Right lobe of liver (tissue), 6 donors: ENCODE results near the gene EZR. TPM values are rescaled to one million over a fixed set of nuclear protein-coding genes. Genes with fewer than 3 reads are reported as not detected.

Source experiments
- ATAC-seq, 4 donors: fragments of 200-7000 bp; cut with Tn5 transposase; one replicate each; pipeline ENCODE4 v1.9.1; 2020; ENCODE audit warnings: mild to moderate bottlenecking in 4 of 4, moderate library complexity in 4 of 4
- DNase-seq, 3 donors: peaks; one replicate each; pipeline ENCODE4 v3.0.0-alpha.2; 2020
- H3K27ac ChIP-seq, 3 donors: fragments of 200-600 bp; one replicate each; pipeline ENCODE4 v1.8.0; 2022
- H3K27me3 ChIP-seq, 2 donors: fragments of 200-600 bp; one replicate each; pipeline ENCODE4 v1.8.0; 2022
- H3K36me3 ChIP-seq, 4 donors: fragments of 200-600 bp; sonication (generic) in 1 of 4; one replicate each; pipeline versions ENCODE4 v1.5.1 to v1.8.0; 2017 to 2022; ENCODE audit warnings: control low read depth in 1 of 4
- H3K4me1 ChIP-seq, 4 donors: fragments of 200-600 bp; sonication (generic) in 1 of 4; one replicate each; pipeline versions ENCODE4 v1.5.1 to v1.8.0; 2017 to 2022; ENCODE audit warnings: control low read depth in 1 of 4
- H3K4me3 ChIP-seq, 3 donors: fragments of 200-600 bp; one replicate each; pipeline ENCODE4 v1.8.0; 2022
- H3K9me3 ChIP-seq, 4 donors: fragments of 200-600 bp; sonication (generic) in 1 of 4; one replicate each; pipeline versions ENCODE4 v1.5.1 to v1.8.0; 2017 to 2022; ENCODE audit warnings: control low read depth in 1 of 4
- CTCF ChIP-seq, 4 donors: fragments of 200-600 bp in 3 of 4; fragments of 450-650 bp in 1 of 4; IDR thresholded peaks; one replicate each; pipeline versions ENCODE4 v1.5.1 to v1.8.0; 2016 to 2022; ENCODE audit warnings: antibody characterized with exemption in 4 of 4, mild to moderate bottlenecking in 2 of 4
- POLR2A ChIP-seq: fragments of 450-650 bp; IDR thresholded peaks from one replicate; pipeline ENCODE4 v1.6.1; 2017; ENCODE audit warnings: antibody characterized with exemption, mild to moderate bottlenecking
- WGBS: methylation state at CpG from one replicate; pipeline ENCODE4 v1.1.6; 2018; ENCODE audit warnings: low coverage, low lambda C conversion rate; ENCODE audit not compliant: insufficient coverage; ENCODE audit errors: missing lambda C conversion rate; 5-methylcytosine and 5-hydroxymethylcytosine counted together
- intact Hi-C, 2 donors: fragments of 100-400 bp; cut with DNase I; formaldehyde crosslinking; loops; one replicate each; pipeline versions ENCODE4 v1.11.2 to v1.14.1; 2022
- total RNA-seq, 6 experiments: library from RNA; depleted of rRNA in 2 of 6; stranded (reverse); fragments of >200 nt in 2 of 6; fragmentation: NEBNext Ultra II Directional in 3 of 6; extraction: Animal tissue kit (Norgen Biotek cat#: 25700) in 3 of 6; gene quantifications; one replicate each; pipeline versions ENCODE4 v1.1.0 to v1.2.4, GENCODE V29; 2016 to 2023
- donor health status: DM: no; HTN: yes; CAD: no.
- donor health status: DM: no; HTN: no; CAD: no.
- donor health status: DM: no; HTN: no; CAD: no.
- donor health status: DM: no; HTN: yes; CAD: no.
- donor health status: DM: no; HTN: yes; CAD: no.

Gene EZR
- total RNA-seq, 6 experiments from 2014 or later = 26.4 to 161 (median 35.9) TPM

GRCh38 chr6:158737710-158738615, 81.2 kb downstream of the EZR start:
- intact Hi-C loops = no loop called here
- TF ChIP-seq POLR2A (no peak), CTCF (IDR thresholded peaks at IDR 0.05) (no peak)
- 56% methylated on average over 9 of the region's 12 CpGs for WGBS
- H3K4me3 ChIP-seq = no peak overlapping the region
- no peaks in the 10 kb centered on the region for H3K36me3 ChIP-seq
- no peaks in the 10 kb centered on the region for H3K27me3 ChIP-seq
- peak overlapping the region in 1 of 3 donors; percentile 68 for H3K27ac ChIP-seq
- peak; percentile 68 to 83 (median 78) for DNase-seq
- H3K9me3 ChIP-seq = no peaks in the 10 kb centered on the region
- peak; percentile 92 to 98 (median 98) for ATAC-seq
- peaks cover 0 to 15% (median 2%) of the 10 kb centered on the region in 4 donors for H3K4me1 ChIP-seq

GRCh38 chr6:158737082-158737709, 82.0 kb downstream of the EZR start:
- WGBS = 86% methylated on average over 3 of the region's 3 CpGs
- Histone ChIP-seq H3K9me3 (no peaks in the 10 kb centered on the region), H3K4me1 (peaks cover 0 to 15% (median 2%) of the 10 kb centered on the region in 4 donors), H3K4me3 (no peak overlapping the region), H3K27me3 (no peaks in the 10 kb centered on the region), H3K27ac (peak overlapping the region in 1 of 3 donors; percentile 31), H3K36me3 (no peaks in the 10 kb centered on the region)
- intact Hi-C loops = no loop called here
- no peak for ATAC-seq
- no peak for DNase-seq
- no peak for TF ChIP-seq CTCF (IDR thresholded peaks at IDR 0.05)
- TF ChIP-seq POLR2A = no peak

- intact Hi-C loops = no loop called here
- Histone ChIP-seq H3K4me1 (peaks cover 0 to 15% (median 2%) of the 10 kb centered on the region in 4 donors), H3K4me3 (no peak overlapping the region), H3K9me3 (no peaks in the 10 kb centered on the region), H3K27ac (no peak overlapping the region), H3K36me3 (no peaks in the 10 kb centered on the region), H3K27me3 (no peaks in the 10 kb centered on the region)
- WGBS = 75% methylated on average over 1 of the region's 3 CpGs
- TF ChIP-seq CTCF (IDR thresholded peaks at IDR 0.05) (no peak), POLR2A (no peak)
- DNase-seq (no peak), ATAC-seq (no peak)
Measured at GRCh38 chr6:158735009-158735408, 84.2 kb downstream of the EZR start.

- no peak overlapping the region for H3K4me3 ChIP-seq
- H3K27ac ChIP-seq = no peak overlapping the region
- no peaks in the 10 kb centered on the region for H3K4me1 ChIP-seq
- intact Hi-C loops = no loop called here
- no peak for TF ChIP-seq CTCF (IDR thresholded peaks at IDR 0.05)
- no peak for TF ChIP-seq POLR2A
- no peaks in the 10 kb centered on the region for H3K36me3 ChIP-seq
- no peaks in the 10 kb centered on the region for H3K27me3 ChIP-seq
- 88% methylated on average over 16 of the region's 18 CpGs for WGBS
- no peaks in the 10 kb centered on the region for H3K9me3 ChIP-seq
- ATAC-seq = no peak
- DNase-seq = no peak
Measured at GRCh38 chr6:158730541-158730907, 88.6 kb downstream of the EZR start.
